Keratinocyte (primary cell): ENCODE results near the gene CMIP. TPM values are rescaled to one million over a fixed set of nuclear protein-coding genes. Genes with fewer than 3 reads are reported as not detected.
A peak's percentile ranks its signal among the peaks of the same experiment; 100 is the strongest.

Source experiments
- DNase-seq: peaks from one replicate; pipeline ENCODE4 v3.0.0-alpha.2; 2011; ENCODE audit warnings: low read depth, missing footprints, low spot score
- FAIRE-seq: peaks from 2 replicates; lab custom pipeline; 2011; peaks lifted over from hg19 to GRCh38; lab: Jason Lieb, UNC
- H2AFZ ChIP-seq: 2 replicates; pipeline ENCODE4 v1.6.0; 2012; ENCODE audit warnings: low read length, control low read depth, inconsistent platforms; ENCODE audit not compliant: control insufficient read depth
- H3K27ac ChIP-seq: 2 replicates; pipeline ENCODE4 v1.5.1; 2011; ENCODE audit warnings: low read length; ENCODE audit not compliant: control insufficient read depth, insufficient read depth
- H3K27me3 ChIP-seq: 3 replicates; pipeline ENCODE4 v1.6.0; 2011; ENCODE audit warnings: low read length; ENCODE audit not compliant: control insufficient read depth, insufficient read depth; ENCODE audit errors: extremely low read depth
- H3K36me3 ChIP-seq, 2 experiments: 2 replicates in 1 of 2; 3 replicates in 1 of 2; pipeline ENCODE4 v1.5.1; 2011; ENCODE audit warnings: low read length in 2 of 2, mild to moderate bottlenecking in 1 of 2; ENCODE audit not compliant: control insufficient read depth in 2 of 2, insufficient read depth in 2 of 2; ENCODE audit errors: extremely low read depth in 1 of 2
- H3K4me1 ChIP-seq: 3 replicates; pipeline ENCODE4 v1.5.1; 2011; ENCODE audit warnings: low read length; ENCODE audit not compliant: control insufficient read depth, insufficient read depth; ENCODE audit errors: extremely low read depth
- H3K4me2 ChIP-seq: 3 replicates; pipeline ENCODE4 v1.6.0; 2011; ENCODE audit warnings: low read depth, low read length; ENCODE audit not compliant: control insufficient read depth, insufficient read depth; ENCODE audit errors: extremely low read depth
- H3K4me3 ChIP-seq, 3 experiments: fragments of 200-600 bp in 1 of 3; sonication (generic) in 1 of 3; 2 replicates in 2 of 3; 3 replicates in 1 of 3; pipeline ENCODE4 v1.5.1; 2011 to 2016; ENCODE audit warnings: low read length in 3 of 3, mild to moderate bottlenecking in 3 of 3, control low read depth in 2 of 3, inconsistent platforms in 1 of 3, low read depth in 1 of 3, mixed read lengths in 1 of 3, mixed run types in 1 of 3, moderate library complexity in 1 of 3; ENCODE audit not compliant: control insufficient read depth in 2 of 3, insufficient read depth in 2 of 3; ENCODE audit errors: extremely low read depth in 1 of 3
- H3K79me2 ChIP-seq: 2 replicates; pipeline ENCODE4 v1.6.0; 2012; ENCODE audit warnings: low read length; ENCODE audit not compliant: control insufficient read depth, insufficient read depth
- H3K9ac ChIP-seq: 3 replicates; pipeline ENCODE4 v1.6.0; 2011; ENCODE audit warnings: low read length; ENCODE audit not compliant: control insufficient read depth, insufficient read depth; ENCODE audit errors: extremely low read depth
- H3K9me1 ChIP-seq: 3 replicates; pipeline ENCODE4 v1.6.0; 2011; ENCODE audit warnings: low read length; ENCODE audit not compliant: control insufficient read depth, insufficient read depth; ENCODE audit errors: extremely low read depth
- H3K9me3 ChIP-seq: 2 replicates; pipeline ENCODE4 v1.5.1; 2012; ENCODE audit warnings: low read depth, low read length; ENCODE audit not compliant: control insufficient read depth
- H4K20me1 ChIP-seq: 3 replicates; pipeline ENCODE4 v1.6.0; 2011; ENCODE audit warnings: low read length; ENCODE audit not compliant: control insufficient read depth, insufficient read depth; ENCODE audit errors: extremely low read depth
- EZH2 ChIP-seq: IDR thresholded peaks from one replicate; pipeline ENCODE4 v1.6.1; 2012; ENCODE audit warnings: inconsistent platforms, mild to moderate bottlenecking, low read length, moderate library complexity
- dilution Hi-C: fragments of 300-500 bp; cut with MboI; formaldehyde crosslinking; loops from one replicate; pipeline ENCODE4 v1.7.0; 2020; ENCODE audit warnings: low sequenced_read_pairs; ENCODE audit not compliant: extremely low pct_ligation_motif_present
- polyA plus RNA-seq, 5 experiments: library from polyadenylated mRNA; depleted of rRNA in 3 of 5; stranded (reverse) in 3 of 5; stranded (forward) in 1 of 5; unstranded in 1 of 5; fragments of >200 nt; gene quantifications; 1 replicate in 1 of 5; 2 replicates in 3 of 5; 3 replicates in 1 of 5; pipeline versions ENCODE4 v1.2.1 to v1.2.3, GENCODE V29; 2011 to 2012; ENCODE audit warnings: missing spikeins in 2 of 5, low read depth in 1 of 5, low replicate concordance in 1 of 5
- TF ChIP-seq, protein P1 (sequence below), 3 experiments: IDR thresholded peaks in 1 of 3; conservative IDR thresholded peaks in 1 of 3; optimal IDR thresholded peaks in 1 of 3; 2 replicates in 2 of 3; 3 replicates in 1 of 3; pipeline versions ENCODE3 to v1.5.1; 2011; ENCODE audit warnings: low read length in 3 of 3, mild to moderate bottlenecking in 3 of 3, moderate library complexity in 2 of 3, control low read depth in 1 of 3, inconsistent platforms in 1 of 3; ENCODE audit not compliant: insufficient read depth in 2 of 3; ENCODE audit errors: extremely low read depth in 1 of 3

The CMIP gene
- polyA plus RNA-seq, 1 donor (not counting 4 experiments of a cell fraction or from before 2014, with no cell fraction given): 5.0 TPM

DNA sequence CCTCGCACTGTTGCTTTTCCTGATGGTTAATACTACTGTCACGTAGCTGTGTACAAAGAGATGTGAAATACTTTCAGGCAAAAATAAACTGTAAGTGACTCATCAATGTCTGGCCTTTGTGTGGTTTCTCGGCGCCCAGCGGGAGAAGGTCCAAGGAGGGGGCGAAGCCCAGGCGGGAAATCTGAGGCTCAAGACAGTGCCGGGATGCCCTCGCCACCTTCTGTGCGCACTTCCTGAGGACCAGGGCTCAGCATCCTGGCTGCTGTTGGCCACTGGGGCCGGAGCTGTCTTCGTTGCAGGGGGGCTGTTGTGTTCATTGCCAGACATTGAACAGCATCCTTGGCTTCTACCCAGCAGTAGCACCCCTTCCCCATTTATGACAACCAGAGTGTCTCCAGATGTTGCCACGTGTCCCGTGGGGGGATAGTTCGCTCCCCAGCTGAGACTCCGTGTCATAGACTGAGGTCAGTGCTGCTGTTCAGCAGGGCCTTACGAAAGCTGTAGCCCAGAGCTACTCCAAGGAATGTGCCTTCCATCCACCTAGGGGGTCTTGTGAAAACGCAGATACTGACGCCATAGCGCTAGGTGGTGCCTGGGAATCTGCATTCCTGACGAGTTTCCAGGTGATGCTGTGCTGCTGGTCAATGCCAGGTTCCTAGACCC, 267.2 kb downstream of the CMIP start:
- Histone ChIP-seq H3K4me2 (no peak overlapping the region), H3K4me3 (no peak overlapping the region), H3K9me3 (no peaks in the 10 kb centered on the region), H3K79me2 (no peaks in the 10 kb centered on the region), H3K36me3 (peaks cover 10 to 22% of the 10 kb centered on the region in 2 experiments), H3K9me1 (no peaks in the 10 kb centered on the region), H3K9ac (no peak overlapping the region), H3K27me3 (no peaks in the 10 kb centered on the region), H3K27ac (no peak overlapping the region), H4K20me1 (no peaks in the 10 kb centered on the region), H2AFZ (no peak overlapping the region), H3K4me1 (peaks cover 22% of the 10 kb centered on the region)
- dilution Hi-C loops: no loop called here
- DNase-seq: no peak
- peak; percentile 41 for FAIRE-seq
- no peak for TF ChIP-seq EZH2

DNA sequence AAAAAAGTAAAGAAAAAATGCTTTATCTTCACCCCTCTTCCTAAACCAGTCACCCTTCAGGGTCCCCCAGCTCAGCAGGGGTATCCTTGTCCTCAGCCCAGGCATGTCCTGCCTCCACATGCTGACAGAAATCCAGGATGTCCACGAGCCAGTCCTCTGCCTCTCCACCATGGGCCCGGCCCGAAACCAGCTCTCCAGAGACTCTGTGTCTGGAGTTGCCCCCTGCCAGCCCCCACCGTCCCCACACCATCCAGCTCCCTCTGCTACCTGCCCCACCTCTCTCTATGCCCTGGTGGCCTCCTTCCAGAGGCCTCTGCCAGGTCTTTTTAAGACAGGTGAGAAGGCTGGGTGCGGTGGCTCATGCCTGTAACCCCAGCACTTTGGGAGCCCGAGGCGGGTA, 268.1 kb downstream of the CMIP start:
- FAIRE-seq: no peak
- Histone ChIP-seq H3K4me1 (peaks cover 16% of the 10 kb centered on the region), H3K4me3 (no peak overlapping the region), H3K4me2 (no peak overlapping the region), H4K20me1 (no peaks in the 10 kb centered on the region), H3K27me3 (no peaks in the 10 kb centered on the region), H3K9me3 (no peaks in the 10 kb centered on the region), H3K36me3 (peaks cover 5 to 13% of the 10 kb centered on the region in 2 experiments), H2AFZ (no peak overlapping the region), H3K9me1 (no peaks in the 10 kb centered on the region), H3K9ac (no peak overlapping the region), H3K27ac (no peak overlapping the region), H3K79me2 (no peaks in the 10 kb centered on the region)
- no peak for DNase-seq
- dilution Hi-C loops: no loop called here
- TF ChIP-seq EZH2: no peak
- TF ChIP-seq, protein P1, sequence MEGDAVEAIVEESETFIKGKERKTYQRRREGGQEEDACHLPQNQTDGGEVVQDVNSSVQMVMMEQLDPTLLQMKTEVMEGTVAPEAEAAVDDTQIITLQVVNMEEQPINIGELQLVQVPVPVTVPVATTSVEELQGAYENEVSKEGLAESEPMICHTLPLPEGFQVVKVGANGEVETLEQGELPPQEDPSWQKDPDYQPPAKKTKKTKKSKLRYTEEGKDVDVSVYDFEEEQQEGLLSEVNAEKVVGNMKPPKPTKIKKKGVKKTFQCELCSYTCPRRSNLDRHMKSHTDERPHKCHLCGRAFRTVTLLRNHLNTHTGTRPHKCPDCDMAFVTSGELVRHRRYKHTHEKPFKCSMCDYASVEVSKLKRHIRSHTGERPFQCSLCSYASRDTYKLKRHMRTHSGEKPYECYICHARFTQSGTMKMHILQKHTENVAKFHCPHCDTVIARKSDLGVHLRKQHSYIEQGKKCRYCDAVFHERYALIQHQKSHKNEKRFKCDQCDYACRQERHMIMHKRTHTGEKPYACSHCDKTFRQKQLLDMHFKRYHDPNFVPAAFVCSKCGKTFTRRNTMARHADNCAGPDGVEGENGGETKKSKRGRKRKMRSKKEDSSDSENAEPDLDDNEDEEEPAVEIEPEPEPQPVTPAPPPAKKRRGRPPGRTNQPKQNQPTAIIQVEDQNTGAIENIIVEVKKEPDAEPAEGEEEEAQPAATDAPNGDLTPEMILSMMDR (optimal IDR thresholded peaks at IDR 0.05 in 1 of 3, IDR thresholded peaks at IDR 0.05 in 1 of 3, conservative IDR thresholded peaks at IDR 0.05 in 1 of 3; ENCODE audit: extremely low read depth in 1 of 3, insufficient read depth in 2 of 3, low read length in 3 of 3): no peak
